Subcutaneous abdominal adipose tissue (tissue), 5 donors: ENCODE measurements around the gene ACSF3.

Experiments used
- H3K27ac ChIP-seq: one replicate; pipeline ENCODE4 v1.7.0; 2013; ENCODE audit warnings: low read depth, mild to moderate bottlenecking, inconsistent platforms, low read length, moderate library complexity
- H3K27me3 ChIP-seq, 5 donors: one replicate each; pipeline ENCODE4 v1.7.0; 2013; ENCODE audit warnings: low read length in 5 of 5, inconsistent platforms in 1 of 5; ENCODE audit not compliant: control insufficient read depth in 5 of 5, insufficient read depth in 4 of 5
- H3K36me3 ChIP-seq, 5 donors: one replicate each; pipeline ENCODE4 v1.7.0; 2013; ENCODE audit warnings: low read length in 5 of 5; ENCODE audit not compliant: control insufficient read depth in 5 of 5, insufficient read depth in 5 of 5
- H3K4me1 ChIP-seq, 5 donors: one replicate each; pipeline ENCODE4 v1.7.0; 2013; ENCODE audit warnings: low read length in 5 of 5, mild to moderate bottlenecking in 3 of 5, moderate library complexity in 1 of 5; ENCODE audit not compliant: control insufficient read depth in 5 of 5, insufficient read depth in 5 of 5
- H3K4me3 ChIP-seq, 5 donors: one replicate each; pipeline ENCODE4 v1.7.0; 2013; ENCODE audit warnings: low read length in 5 of 5, low read depth in 1 of 5
- H3K9ac ChIP-seq, 5 donors: one replicate each; pipeline ENCODE4 v1.7.0; 2013; ENCODE audit warnings: low read length in 5 of 5, mild to moderate bottlenecking in 4 of 5, moderate library complexity in 3 of 5
- H3K9me3 ChIP-seq, 5 donors: one replicate each; pipeline ENCODE4 v1.7.0; 2013; ENCODE audit warnings: low read length in 5 of 5; ENCODE audit not compliant: control insufficient read depth in 5 of 5
- donor health status: healthy.
- donor health status: healthy.
- donor health status: healthy.
- donor health status: healthy.
- donor health status: healthy.

Gene ACSF3

DNA sequence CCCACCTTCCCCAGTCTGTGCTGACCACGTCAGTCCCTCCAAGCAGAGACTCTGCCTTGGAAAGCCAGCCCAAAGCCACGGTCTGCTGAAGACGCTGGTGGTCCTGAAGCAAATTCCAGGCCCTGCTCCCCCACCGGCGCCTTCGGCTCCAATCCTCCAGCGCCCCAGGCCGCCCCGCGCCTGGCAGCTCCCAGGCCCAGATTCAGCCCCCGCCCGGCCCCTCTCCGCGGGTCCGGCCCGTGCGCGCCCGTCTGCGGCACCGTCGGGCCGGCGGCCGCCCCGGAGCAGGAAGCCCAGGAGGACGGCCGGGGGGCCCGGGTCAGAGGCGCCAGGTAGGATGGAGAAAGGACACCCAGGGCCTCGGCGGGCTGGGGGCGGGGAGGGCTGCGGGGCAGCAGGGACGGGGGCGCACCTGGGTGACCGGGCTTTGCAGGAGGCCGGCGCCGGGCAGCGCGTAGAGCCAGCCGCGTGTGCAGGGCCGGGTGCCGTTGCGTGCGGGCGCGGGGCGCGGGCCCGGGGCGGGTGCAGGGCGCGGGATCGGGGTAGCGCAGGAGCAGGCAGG is 107.3 kb downstream of the ACSF3 start:
- Histone ChIP-seq H3K9ac (no peak overlapping the region), H3K9me3 (peaks cover 0 to 5% (median 0%) of the 10 kb centered on the region in 5 donors), H3K4me1 (peaks cover 0 to 10% (median 7%) of the 10 kb centered on the region in 5 donors), H3K4me3 (peak overlapping the region in 1 of 5 donors; percentile 30), H3K27ac (no peak overlapping the region), H3K27me3 (peaks cover 29 to 54% (median 45%) of the 10 kb centered on the region in 5 donors), H3K36me3 (no peaks in the 10 kb centered on the region)

DNA sequence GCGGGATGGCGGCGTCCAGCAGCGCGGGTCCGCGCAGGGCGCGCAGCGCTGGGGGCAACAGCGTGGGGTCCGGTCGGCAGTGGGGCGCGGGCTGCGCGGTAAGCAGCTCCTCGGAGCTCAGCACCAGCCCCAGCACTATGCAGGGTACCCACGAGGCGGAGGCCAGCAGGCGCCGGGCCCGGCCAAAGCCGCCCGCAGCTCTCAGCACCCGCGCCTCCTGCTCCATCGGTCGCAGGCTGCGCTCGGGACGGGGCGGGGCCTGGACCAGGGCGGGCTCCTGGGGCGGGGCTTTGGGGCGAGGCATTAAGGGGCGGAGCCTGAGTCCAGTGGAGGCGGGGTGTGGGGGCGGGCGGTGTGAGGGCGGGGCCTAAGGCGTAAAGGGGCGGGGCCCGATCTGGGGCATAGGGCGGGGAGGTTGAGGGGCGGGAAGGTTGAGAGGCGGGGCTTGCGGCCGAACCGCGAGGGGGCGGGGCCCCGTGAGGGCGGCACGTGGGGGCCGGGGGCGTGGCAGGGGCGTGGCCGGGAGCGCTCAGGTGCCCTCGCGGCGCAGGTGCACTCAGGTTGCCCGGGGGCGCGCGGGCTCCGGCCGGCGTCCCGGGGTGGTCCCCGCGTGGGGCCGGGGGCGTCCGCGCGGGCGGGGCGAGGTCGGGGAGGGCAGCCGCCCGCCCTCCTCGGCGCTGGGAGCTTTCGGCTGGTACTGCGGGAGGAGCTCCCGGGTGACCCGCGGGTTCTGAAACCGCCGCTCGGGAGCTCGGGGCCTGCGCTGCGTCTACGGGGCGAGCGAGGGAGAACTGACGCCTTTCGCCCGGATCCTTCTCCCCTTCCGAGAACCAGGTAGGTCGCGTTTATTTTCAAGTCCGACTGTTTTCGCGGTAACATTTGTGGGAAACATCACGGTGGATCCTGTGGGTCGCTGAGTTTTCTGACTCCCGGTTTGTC is 108.1 kb downstream of the ACSF3 start:
- H3K27me3 ChIP-seq: peaks cover 29 to 54% (median 45%) of the 10 kb centered on the region in 5 donors
- H3K27ac ChIP-seq: no peak overlapping the region
- peaks cover 0 to 10% (median 7%) of the 10 kb centered on the region in 5 donors for H3K4me1 ChIP-seq
- no peaks in the 10 kb centered on the region for H3K36me3 ChIP-seq
- H3K9ac ChIP-seq: no peak overlapping the region
- H3K9me3 ChIP-seq: peaks cover 0 to 5% (median 0%) of the 10 kb centered on the region in 5 donors
- H3K4me3 ChIP-seq: peak overlapping the region in 2 of 5 donors; percentile 30 to 42

DNA sequence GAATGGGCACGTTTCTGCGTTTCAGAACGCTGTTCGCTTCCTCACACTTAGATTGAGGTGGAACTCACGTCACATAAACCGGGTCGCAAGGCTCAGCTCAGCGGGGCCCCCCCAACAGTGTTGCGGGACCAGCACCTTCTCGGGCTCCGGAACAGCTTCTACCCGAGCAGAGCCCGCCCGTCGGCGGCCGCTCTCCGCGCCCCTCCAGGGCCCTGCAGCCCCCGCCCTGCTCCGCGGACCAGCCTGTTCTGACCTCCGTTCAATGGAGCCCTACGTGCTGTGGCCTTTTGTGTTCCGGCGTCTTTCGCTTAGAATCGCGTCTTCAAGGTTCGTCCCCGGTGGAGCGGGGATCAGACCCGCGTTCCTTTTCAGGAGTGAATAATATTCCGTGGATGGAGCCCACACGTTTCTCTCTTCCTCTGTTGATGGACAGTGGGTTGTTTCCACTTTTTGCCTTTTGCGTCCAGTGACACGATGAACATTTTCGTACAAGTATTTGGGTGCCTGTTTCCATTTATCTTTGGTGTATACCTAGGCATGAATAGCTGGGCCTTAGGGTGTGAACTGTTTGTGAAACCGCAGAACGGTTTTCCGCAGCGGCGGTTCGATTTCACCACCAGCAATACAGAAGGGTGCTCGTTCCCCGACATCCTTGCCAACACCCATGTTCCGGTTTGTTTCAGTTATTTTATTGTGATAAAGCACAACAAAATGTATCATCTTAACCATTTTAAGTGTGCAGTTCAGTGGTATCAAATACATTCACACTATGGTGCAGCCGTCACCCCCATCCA is 109.0 kb downstream of the ACSF3 start:
- H3K27me3 ChIP-seq: peaks cover 29 to 54% (median 44%) of the 10 kb centered on the region in 5 donors
- no peak overlapping the region for H3K4me3 ChIP-seq

More for the DNA sequence above, 109.0 kb downstream of the ACSF3 start:
- Histone ChIP-seq H3K4me1 (peaks cover 0 to 10% (median 7%) of the 10 kb centered on the region in 5 donors), H3K9ac (no peak overlapping the region), H3K27ac (no peak overlapping the region), H3K9me3 (peaks cover 0 to 5% (median 0%) of the 10 kb centered on the region in 5 donors), H3K36me3 (no peaks in the 10 kb centered on the region)
